Measurements from ENCODE around the gene STK25.
A peak's percentile ranks its signal among the peaks of the same experiment; 100 is the strongest.
"Not testable (repeated sequence)": the region's sequence is repeated elsewhere in the genome, so short reads cannot be mapped to it uniquely, and the experiment has no call there.

STK25 gene

DNA sequence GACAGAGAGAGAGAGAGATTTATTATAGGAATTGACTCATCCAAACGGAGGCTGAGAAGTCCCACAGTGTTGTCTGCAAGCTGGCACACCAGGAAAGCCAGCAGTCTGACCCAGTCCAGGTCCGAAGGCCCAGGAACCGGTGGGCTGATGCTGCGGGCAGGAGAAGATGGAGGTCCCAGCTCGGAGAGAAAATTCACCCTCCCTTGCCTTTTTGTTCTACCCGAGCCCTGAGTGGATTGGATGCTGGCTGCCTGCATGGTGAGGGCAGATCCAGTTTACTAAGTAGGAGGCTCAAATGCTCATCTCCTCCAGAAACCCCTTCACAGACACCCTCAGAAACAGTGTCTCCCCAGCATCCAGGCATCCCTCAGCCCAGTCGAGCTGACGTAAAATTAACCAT is 22.2 kb upstream of the STK25 start:
- Mint-ChIP-seq H3K4me1 (no peaks in the 10 kb centered on the region), H3K27me3 (peaks cover 25% of the 10 kb centered on the region)

GRCh38 chr2:241525818-241526780 is 17.7 kb upstream of the STK25 start:
- ATAC-seq, H3K27me3 Mint-ChIP-seq, H3K4me1 Mint-ChIP-seq, H3K27ac Mint-ChIP-seq, H3K4me3 Mint-ChIP-seq, H3K36me3 Mint-ChIP-seq, H3K9me3 Mint-ChIP-seq: not testable (repeated sequence)

More for the DNA sequence above, 22.2 kb upstream of the STK25 start:
- no peak for ATAC-seq
- H3K36me3 Mint-ChIP-seq = no peaks in the 10 kb centered on the region
- no peak overlapping the region for H3K27ac Mint-ChIP-seq
- peaks cover 6% of the 10 kb centered on the region for H3K9me3 Mint-ChIP-seq
- H3K4me3 Mint-ChIP-seq = no peak overlapping the region

DNA sequence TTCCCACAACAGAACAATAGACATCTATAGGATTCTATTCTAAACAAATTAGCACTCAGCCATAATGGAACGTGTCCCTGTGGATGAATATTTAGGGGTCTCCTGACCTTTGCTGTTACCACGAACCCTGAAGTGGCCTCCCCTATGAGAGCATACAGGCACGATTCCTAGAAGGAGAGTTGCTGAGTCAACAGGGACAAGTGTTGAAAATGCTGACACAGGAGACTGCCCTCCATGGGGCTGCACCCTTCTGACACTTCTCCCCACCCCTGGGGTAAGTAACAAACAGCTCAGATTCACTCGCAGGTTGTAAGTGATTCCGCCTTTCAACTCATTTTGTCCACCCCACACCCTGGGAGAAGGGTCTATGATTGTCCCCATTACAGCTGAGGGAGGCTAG is 14.1 kb upstream of the STK25 start:
- H3K27me3 Mint-ChIP-seq = peaks cover 8% of the 10 kb centered on the region
- H3K4me1 Mint-ChIP-seq = no peaks in the 10 kb centered on the region
- peaks cover 7% of the 10 kb centered on the region for H3K9me3 Mint-ChIP-seq
- no peaks in the 10 kb centered on the region for H3K36me3 Mint-ChIP-seq
- no peak overlapping the region for H3K4me3 Mint-ChIP-seq
- H3K27ac Mint-ChIP-seq = no peak overlapping the region
- ATAC-seq = no peak

DNA sequence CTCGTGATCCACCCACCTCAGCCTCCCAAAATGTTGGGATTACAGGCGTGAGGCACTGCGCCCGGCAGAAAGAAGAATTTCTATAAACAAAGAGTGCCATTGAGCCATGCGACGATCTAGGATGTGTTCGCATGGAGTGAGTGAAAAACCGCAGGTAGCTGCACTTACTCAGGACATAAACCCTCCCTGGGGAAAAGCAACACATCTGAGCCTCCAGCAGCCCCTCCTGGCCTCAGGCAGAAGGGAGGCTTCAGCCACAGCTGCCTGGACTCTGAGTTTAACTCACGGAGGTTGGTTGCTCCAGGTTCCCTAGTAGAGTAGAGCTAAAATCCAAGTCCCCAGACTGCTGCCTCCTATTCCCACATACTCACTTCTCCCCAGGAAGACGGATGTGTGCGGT is 11.3 kb upstream of the STK25 start:
- Mint-ChIP-seq H3K27ac (no peak overlapping the region), H3K4me3 (no peak overlapping the region), H3K36me3 (no peaks in the 10 kb centered on the region), H3K27me3 (peaks cover 8% of the 10 kb centered on the region), H3K4me1 (peaks cover 13% of the 10 kb centered on the region), H3K9me3 (peaks cover 11% of the 10 kb centered on the region)
- no peak for ATAC-seq

DNA sequence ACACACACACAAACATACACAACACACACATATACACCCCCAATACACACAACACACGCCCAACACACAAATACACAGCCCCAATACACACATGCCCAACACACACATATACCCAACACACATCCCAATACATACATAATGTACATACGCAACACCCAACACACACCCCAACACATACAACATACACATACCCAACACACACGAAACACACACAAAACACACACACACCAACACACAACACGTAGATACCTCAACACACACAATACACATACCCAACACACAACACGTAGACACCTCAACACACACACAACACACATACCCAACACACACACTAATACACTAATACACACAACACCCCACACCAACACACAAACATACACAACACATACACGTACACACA is 8.9 kb upstream of the STK25 start:
- Mint-ChIP-seq H3K9me3 (peaks cover 11% of the 10 kb centered on the region), H3K27me3 (peaks cover 8% of the 10 kb centered on the region), H3K36me3 (no peaks in the 10 kb centered on the region), H3K4me3 (no peak overlapping the region), H3K27ac (no peak overlapping the region), H3K4me1 (peaks cover 13% of the 10 kb centered on the region)
- ATAC-seq = no peak

DNA sequence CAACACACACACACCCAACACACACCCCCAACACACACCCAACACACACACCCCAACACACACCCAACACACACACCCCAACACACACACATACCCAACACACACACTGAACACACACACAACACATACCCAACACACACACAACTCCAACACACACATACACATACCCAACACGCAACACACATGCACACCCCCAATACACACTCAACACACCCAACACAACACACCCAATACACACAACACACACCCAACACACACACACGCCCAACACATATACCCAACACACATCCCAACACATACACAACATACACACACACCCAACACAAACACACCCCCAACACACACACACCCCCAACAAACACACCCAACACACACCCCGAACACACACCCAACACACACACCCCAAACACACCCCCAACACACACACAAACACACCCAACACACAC is 8.2 kb upstream of the STK25 start:
- Mint-ChIP-seq H3K27ac (no peak overlapping the region), H3K4me3 (no peak overlapping the region), H3K9me3 (peaks cover 11% of the 10 kb centered on the region), H3K4me1 (peaks cover 13% of the 10 kb centered on the region), H3K27me3 (peaks cover 8% of the 10 kb centered on the region), H3K36me3 (no peaks in the 10 kb centered on the region)
- ATAC-seq = no peak

GRCh38 chr2:241514986-241515737 is 6.8 kb upstream of the STK25 start:
- Mint-ChIP-seq H3K4me3 (no peak overlapping the region), H3K4me1 (peaks cover 19% of the 10 kb centered on the region), H3K9me3 (peaks cover 11% of the 10 kb centered on the region), H3K36me3 (no peaks in the 10 kb centered on the region), H3K27ac (no peak overlapping the region), H3K27me3 (no peaks in the 10 kb centered on the region)
- no peak for ATAC-seq

GRCh38 chr2:241514553-241514952 is 6.2 kb upstream of the STK25 start:
- Mint-ChIP-seq H3K4me1 (peaks cover 22% of the 10 kb centered on the region), H3K36me3 (no peaks in the 10 kb centered on the region), H3K9me3 (peaks cover 11% of the 10 kb centered on the region), H3K27me3 (no peaks in the 10 kb centered on the region), H3K27ac (no peak overlapping the region), H3K4me3 (no peak overlapping the region)
- ATAC-seq = no peak

DNA sequence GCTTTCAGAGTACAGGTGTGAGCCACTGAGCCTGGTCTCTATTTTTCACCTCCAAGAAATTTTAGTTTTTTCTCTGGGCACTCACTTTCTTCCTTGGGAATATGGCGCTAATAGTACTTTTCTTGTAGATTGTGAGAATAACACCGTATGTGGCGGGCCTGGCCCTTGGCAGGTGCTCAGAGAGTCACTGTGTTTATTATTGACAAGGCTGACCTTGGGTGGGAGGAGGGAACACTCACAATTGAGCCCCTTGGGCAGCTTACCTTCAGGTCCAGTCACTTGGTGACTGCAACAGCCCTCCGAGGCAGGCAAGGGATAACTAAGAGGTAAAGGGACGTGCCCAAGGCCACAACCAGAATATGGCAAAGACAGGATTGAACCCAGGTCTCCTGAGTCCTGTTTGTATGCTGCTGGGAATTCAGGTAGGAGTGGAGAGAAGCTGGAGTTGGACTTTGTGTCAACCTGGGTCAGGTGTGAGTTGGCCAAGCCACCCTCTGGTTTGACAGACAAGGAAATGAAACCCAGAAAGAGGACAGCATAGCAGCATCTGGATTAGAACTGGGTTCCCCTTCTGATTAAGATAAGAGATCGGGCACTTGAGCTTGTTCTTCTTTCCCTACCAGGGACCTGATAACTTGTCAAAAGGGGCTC is 2.8 kb upstream of the STK25 start:
- no peaks in the 10 kb centered on the region for H3K27me3 Mint-ChIP-seq
- no peaks in the 10 kb centered on the region for H3K36me3 Mint-ChIP-seq
- no peak for ATAC-seq
- H3K4me3 Mint-ChIP-seq = no peak overlapping the region
- H3K4me1 Mint-ChIP-seq = peaks cover 39% of the 10 kb centered on the region
- H3K9me3 Mint-ChIP-seq = no peaks in the 10 kb centered on the region
- H3K27ac Mint-ChIP-seq = no peak overlapping the region

DNA sequence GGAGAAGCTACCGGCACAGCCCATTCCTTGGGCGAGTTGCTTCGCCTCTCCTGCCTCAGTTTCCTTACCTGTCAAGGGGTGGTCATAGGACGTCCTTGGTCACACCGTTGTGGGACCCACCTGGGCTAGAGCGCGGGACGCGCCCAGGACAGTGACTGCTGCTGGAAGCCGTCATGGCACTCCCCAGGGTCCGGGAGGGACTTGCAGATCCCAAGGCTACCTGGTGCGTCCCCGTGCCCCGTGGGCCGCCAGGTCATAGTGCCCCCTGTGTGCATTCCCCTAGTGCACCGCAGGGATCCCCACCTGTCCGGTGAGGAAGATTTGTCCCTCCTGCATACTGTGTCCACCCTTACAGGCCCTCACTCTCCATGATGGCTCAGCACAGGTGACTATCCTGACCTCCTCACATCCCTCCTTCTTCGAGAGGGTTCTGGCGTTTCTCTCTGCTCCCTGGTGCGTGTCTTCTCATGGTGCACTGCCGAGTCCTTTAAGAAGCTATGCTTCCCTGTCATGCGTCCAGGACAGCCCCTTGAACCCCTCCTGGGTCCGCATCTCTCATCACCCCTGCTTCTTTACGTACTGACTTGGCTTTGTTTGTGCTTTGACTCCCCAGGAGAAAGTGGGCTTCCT is 886 bp upstream of the STK25 start:
- H3K27me3 Mint-ChIP-seq = no peaks in the 10 kb centered on the region
- H3K4me3 Mint-ChIP-seq = peak overlapping the region; percentile 87
- H3K27ac Mint-ChIP-seq = peak overlapping the region; percentile 72
- no peaks in the 10 kb centered on the region for H3K36me3 Mint-ChIP-seq
- peaks cover 47% of the 10 kb centered on the region for H3K4me1 Mint-ChIP-seq
- H3K9me3 Mint-ChIP-seq = no peaks in the 10 kb centered on the region
- ATAC-seq = no peak

DNA sequence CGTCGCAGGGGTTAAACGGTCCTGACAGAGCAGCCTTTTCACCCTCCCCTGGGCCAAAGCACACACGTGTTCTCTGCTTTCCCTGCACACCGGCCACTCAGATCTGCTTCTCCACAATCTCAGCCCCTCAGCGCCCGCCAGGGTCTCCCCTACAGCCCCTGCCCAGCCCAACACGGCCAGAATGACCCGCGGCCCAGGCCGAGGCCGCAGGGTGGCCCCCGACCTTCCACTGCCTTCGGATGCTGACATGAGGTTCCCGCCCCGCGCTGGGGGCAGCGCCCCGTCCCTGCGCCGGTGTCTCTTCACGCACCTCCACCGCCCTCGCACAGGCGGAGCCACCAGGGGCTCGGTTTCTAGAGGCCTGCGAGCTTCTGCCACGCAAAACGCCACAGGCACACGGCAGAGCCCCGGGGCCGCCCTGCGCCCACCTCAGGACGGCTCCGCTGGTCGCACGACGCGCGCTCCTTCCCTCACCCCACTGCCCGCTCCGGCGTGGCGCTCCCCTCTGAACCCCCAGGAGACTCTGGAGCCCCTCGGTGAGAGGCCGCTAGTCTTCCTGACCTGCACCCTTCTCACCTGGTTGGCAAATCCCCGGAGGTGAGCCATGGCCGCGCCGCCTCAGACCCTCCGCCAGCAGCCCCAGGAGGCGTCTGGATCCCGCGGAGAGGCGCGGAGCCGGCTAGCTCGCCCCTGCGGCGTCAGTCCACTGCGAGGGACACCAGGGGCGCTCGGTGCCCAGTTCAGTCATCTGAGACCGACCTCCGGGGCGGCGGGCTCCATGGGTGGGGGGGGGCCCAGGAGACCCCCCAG is 749 bp downstream of the STK25 start:
- H3K4me1 Mint-ChIP-seq = peaks cover 47% of the 10 kb centered on the region
- H3K4me3 Mint-ChIP-seq = peak overlapping the region; percentile 87
- H3K27me3 Mint-ChIP-seq = no peaks in the 10 kb centered on the region
- ATAC-seq = peak; percentile 0
- H3K9me3 Mint-ChIP-seq = no peaks in the 10 kb centered on the region
- no peaks in the 10 kb centered on the region for H3K36me3 Mint-ChIP-seq
- H3K27ac Mint-ChIP-seq = peak overlapping the region; percentile 72

GRCh38 chr2:241506793-241507429 is 1.5 kb downstream of the STK25 start:
- Mint-ChIP-seq H3K9me3 (no peaks in the 10 kb centered on the region), H3K4me1 (peaks cover 47% of the 10 kb centered on the region), H3K4me3 (peak overlapping the region; percentile 87), H3K27me3 (no peaks in the 10 kb centered on the region), H3K36me3 (no peaks in the 10 kb centered on the region), H3K27ac (no peak overlapping the region)
- ATAC-seq = no peak

DNA sequence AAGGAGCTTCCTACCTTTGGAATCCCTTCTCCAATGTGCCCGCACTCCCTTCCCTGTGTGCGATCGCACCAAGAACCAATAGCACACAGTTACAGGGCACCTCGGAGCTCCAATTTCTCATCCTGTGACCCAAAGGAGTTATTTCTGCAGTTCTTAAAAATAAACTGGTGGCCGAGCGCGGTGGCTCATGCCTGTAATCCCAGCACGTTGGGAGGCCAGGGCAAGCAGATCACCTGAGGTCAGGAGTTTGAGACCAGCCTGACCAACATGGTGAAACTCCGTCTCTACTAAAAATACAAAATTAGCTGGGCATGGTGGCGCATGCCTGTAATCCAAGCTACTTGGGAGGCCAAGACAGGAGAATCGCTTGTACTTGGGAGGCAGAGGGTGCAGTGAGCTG is 2.1 kb downstream of the STK25 start:
- ATAC-seq, H3K27me3 Mint-ChIP-seq, H3K9me3 Mint-ChIP-seq, H3K27ac Mint-ChIP-seq, H3K4me3 Mint-ChIP-seq, H3K36me3 Mint-ChIP-seq: not testable (repeated sequence)
- H3K4me1 Mint-ChIP-seq = peaks cover 45% of the 10 kb centered on the region

GRCh38 chr2:241505781-241506201 is 2.6 kb downstream of the STK25 start:
- Mint-ChIP-seq H3K4me1 (peaks cover 41% of the 10 kb centered on the region), H3K27me3 (no peaks in the 10 kb centered on the region), H3K9me3 (no peaks in the 10 kb centered on the region), H3K4me3 (no peak overlapping the region), H3K27ac (peak overlapping the region; percentile 3), H3K36me3 (peaks cover 10% of the 10 kb centered on the region)
- ATAC-seq = no peak

Measured in stimulated activated memory B cell treated with anti-CD40 and anti-IgM and Interleukin-4, amounts not matched to agents 10 μg/mL and 1 μg/mL and 100 μg/mL, for 72 hours (primary cell).